Natural killer cell treated with Interleukin-12 subunit alpha and Interleukin-12 subunit beta and Interleukin-15 and Interleukin-18, amount 100 ng/mL, for 72 hours (primary cell): ENCODE data around the gene C16orf54. TPM values are rescaled to one million over a fixed set of nuclear protein-coding genes. Genes with fewer than 3 reads are reported as not detected.
"Not testable (repeated sequence)": the region's sequence is repeated elsewhere in the genome, so short reads cannot be mapped to it uniquely, and the experiment has no call there.

Experiments
- ATAC-seq, 2 donors: fragments of 150-1000 bp; cut with Tn5 transposase in 1 of 2; sonication (Bioruptor Pico), chemical (Tn5 transposase) in 1 of 2; 2 replicates each; pipeline ENCODE4 v1.10.0; 2021
- DNase-seq: peaks from one replicate; pipeline ENCODE4 v3.0.0; 2022; ENCODE audit warnings: low spot score
- H3K27ac Mint-ChIP-seq, 2 donors: 1 replicate in 1 of 2; 2 replicates in 1 of 2; pipeline ENCODE4 v1.8.0; 2022; ENCODE audit warnings: mixed read lengths in 2 of 2, mild to moderate bottlenecking in 1 of 2, moderate library complexity in 1 of 2
- H3K27me3 Mint-ChIP-seq, 2 donors: 1 replicate in 1 of 2; 2 replicates in 1 of 2; pipeline ENCODE4 v1.8.0; 2022; ENCODE audit warnings: mixed read lengths in 2 of 2
- H3K36me3 Mint-ChIP-seq: one replicate; pipeline ENCODE4 v1.8.0; 2022; ENCODE audit warnings: mixed read lengths
- H3K4me1 Mint-ChIP-seq, 2 donors: 1 replicate in 1 of 2; 2 replicates in 1 of 2; pipeline ENCODE4 v1.8.0; 2022; ENCODE audit warnings: low read depth in 2 of 2, mixed read lengths in 2 of 2, mild to moderate bottlenecking in 1 of 2
- H3K4me3 Mint-ChIP-seq: one replicate; pipeline ENCODE4 v1.8.0; 2022; ENCODE audit warnings: mixed read lengths
- H3K9me3 Mint-ChIP-seq: 2 replicates; pipeline ENCODE4 v1.8.0; 2022; ENCODE audit warnings: mixed read lengths
- total RNA-seq, 2 donors: library from RNA; stranded (reverse); gene quantifications; one replicate each; pipeline ENCODE4 v1.2.3, GENCODE V29; 2022

C16orf54 gene
- total RNA-seq, 2 donors from 2014 or later = 15.1 to 17.9 TPM

GRCh38 chr16:29742683-29743275 lies 3.0 kb downstream of the C16orf54 start:
- no peak for ATAC-seq
- Mint-ChIP-seq H3K4me1 (peaks cover 56 to 72% of the 10 kb centered on the region in 2 donors), H3K36me3 (no peaks in the 10 kb centered on the region), H3K4me3 (peak overlapping the region; percentile 53), H3K27ac (peak overlapping the region; percentile 85 to 99), H3K9me3 (no peaks in the 10 kb centered on the region), H3K27me3 (no peaks in the 10 kb centered on the region)
- no peak for DNase-seq

GRCh38 chr16:29740630-29741015 lies 5.2 kb downstream of the C16orf54 start:
- Mint-ChIP-seq H3K27ac (peak overlapping the region; percentile 55 to 78), H3K4me1 (peaks cover 54 to 64% of the 10 kb centered on the region in 2 donors)
- not testable (repeated sequence) for DNase-seq, H3K27me3 Mint-ChIP-seq, ATAC-seq, H3K4me3 Mint-ChIP-seq, H3K36me3 Mint-ChIP-seq, H3K9me3 Mint-ChIP-seq

GRCh38 chr16:29739927-29740629 lies 5.7 kb downstream of the C16orf54 start:
- ATAC-seq, H3K36me3 Mint-ChIP-seq, H3K9me3 Mint-ChIP-seq, H3K4me3 Mint-ChIP-seq, H3K27me3 Mint-ChIP-seq, DNase-seq: not testable (repeated sequence)
- H3K4me1 Mint-ChIP-seq = peaks cover 52 to 61% of the 10 kb centered on the region in 2 donors
- H3K27ac Mint-ChIP-seq = peak overlapping the region; percentile 55 to 78

- no peaks in the 10 kb centered on the region for H3K27me3 Mint-ChIP-seq
- H3K4me3 Mint-ChIP-seq = peak overlapping the region; percentile 65
- no peaks in the 10 kb centered on the region for H3K9me3 Mint-ChIP-seq
- DNase-seq (no peak), ATAC-seq (peak; percentile 84 to 85)
- no peaks in the 10 kb centered on the region for H3K36me3 Mint-ChIP-seq
- peaks cover 49 to 50% of the 10 kb centered on the region in 2 donors for H3K4me1 Mint-ChIP-seq
- H3K27ac Mint-ChIP-seq = peak overlapping the region; percentile 55 to 75
Measured at GRCh38 chr16:29738514-29738913, 7.3 kb downstream of the C16orf54 start.

- Mint-ChIP-seq H3K27me3 (no peaks in the 10 kb centered on the region), H3K36me3 (no peaks in the 10 kb centered on the region), H3K27ac (peak overlapping the region; percentile 55 to 75), H3K4me3 (peak overlapping the region; percentile 65), H3K9me3 (no peaks in the 10 kb centered on the region), H3K4me1 (peaks cover 51 to 53% of the 10 kb centered on the region in 2 donors)
- no peak for DNase-seq
- no peak for ATAC-seq
Measured at GRCh38 chr16:29737713-29738112, 8.1 kb downstream of the C16orf54 start.

GRCh38 chr16:29736764-29737163 lies 9.0 kb downstream of the C16orf54 start:
- Mint-ChIP-seq H3K4me3 (no peak overlapping the region), H3K4me1 (peaks cover 56 to 57% of the 10 kb centered on the region in 2 donors), H3K36me3 (no peaks in the 10 kb centered on the region), H3K27me3 (no peaks in the 10 kb centered on the region), H3K9me3 (no peaks in the 10 kb centered on the region), H3K27ac (peak overlapping the region; percentile 45 to 55)
- DNase-seq (no peak), ATAC-seq (no peak)

GRCh38 chr16:29736112-29736511 lies 9.7 kb downstream of the C16orf54 start:
- Mint-ChIP-seq H3K36me3 (no peaks in the 10 kb centered on the region), H3K27me3 (no peaks in the 10 kb centered on the region), H3K4me3 (no peak overlapping the region), H3K27ac (peak overlapping the region in 1 of 2 donors; percentile 45), H3K4me1 (peaks cover 54% of the 10 kb centered on the region in 2 donors), H3K9me3 (no peaks in the 10 kb centered on the region)
- no peak for ATAC-seq
- DNase-seq = no peak

GRCh38 chr16:29734786-29735185 lies 11.0 kb downstream of the C16orf54 start:
- no peak for ATAC-seq
- DNase-seq = no peak
- Mint-ChIP-seq H3K4me1 (peaks cover 44 to 47% of the 10 kb centered on the region in 2 donors), H3K4me3 (no peak overlapping the region), H3K36me3 (no peaks in the 10 kb centered on the region), H3K9me3 (no peaks in the 10 kb centered on the region), H3K27me3 (no peaks in the 10 kb centered on the region), H3K27ac (no peak overlapping the region)

GRCh38 chr16:29731768-29732601 lies 13.8 kb downstream of the C16orf54 start:
- Mint-ChIP-seq H3K27ac (peak overlapping the region; percentile 69 to 76), H3K4me1 (peaks cover 23 to 31% of the 10 kb centered on the region in 2 donors), H3K4me3 (peak overlapping the region; percentile 57)
- H3K27me3 Mint-ChIP-seq, H3K36me3 Mint-ChIP-seq, H3K9me3 Mint-ChIP-seq, DNase-seq: not testable (repeated sequence)
- peak; percentile 72 to 78 for ATAC-seq

GRCh38 chr16:29730649-29731048 lies 15.1 kb downstream of the C16orf54 start:
- no peaks in the 10 kb centered on the region for H3K27me3 Mint-ChIP-seq
- peak overlapping the region; percentile 57 for H3K4me3 Mint-ChIP-seq
- no peaks in the 10 kb centered on the region for H3K36me3 Mint-ChIP-seq
- DNase-seq (no peak), ATAC-seq (no peak)
- H3K9me3 Mint-ChIP-seq = no peaks in the 10 kb centered on the region
- H3K4me1 Mint-ChIP-seq = peaks cover 19 to 21% of the 10 kb centered on the region in 2 donors
- H3K27ac Mint-ChIP-seq = peak overlapping the region; percentile 76 to 83

- no peak for DNase-seq
- Mint-ChIP-seq H3K36me3 (no peaks in the 10 kb centered on the region), H3K9me3 (no peaks in the 10 kb centered on the region), H3K27me3 (no peaks in the 10 kb centered on the region), H3K27ac (no peak overlapping the region), H3K4me1 (peaks cover 14 to 17% of the 10 kb centered on the region in 2 donors), H3K4me3 (no peak overlapping the region)
- ATAC-seq = no peak
Measured at GRCh38 chr16:29729116-29729521, 16.7 kb downstream of the C16orf54 start.

- Mint-ChIP-seq H3K4me3 (no peak overlapping the region), H3K27me3 (no peaks in the 10 kb centered on the region), H3K9me3 (no peaks in the 10 kb centered on the region), H3K36me3 (no peaks in the 10 kb centered on the region), H3K27ac (peak overlapping the region in 1 of 2 donors; percentile 7), H3K4me1 (peaks cover 9 to 11% of the 10 kb centered on the region in 2 donors)
- no peak for DNase-seq
- ATAC-seq = no peak
Measured at GRCh38 chr16:29727452-29727851, 18.3 kb downstream of the C16orf54 start.

- ATAC-seq (no peak), DNase-seq (no peak)
- no peak overlapping the region for H3K4me3 Mint-ChIP-seq
- peaks cover 6% of the 10 kb centered on the region in 2 donors for H3K4me1 Mint-ChIP-seq
- no peaks in the 10 kb centered on the region for H3K36me3 Mint-ChIP-seq
- no peaks in the 10 kb centered on the region for H3K9me3 Mint-ChIP-seq
- no peak overlapping the region for H3K27ac Mint-ChIP-seq
- no peaks in the 10 kb centered on the region for H3K27me3 Mint-ChIP-seq
Measured at GRCh38 chr16:29726845-29727377, 18.9 kb downstream of the C16orf54 start.
